Thyroid gland (tissue), 4 donors: ENCODE measurements around the gene FAM120A. TPM values are rescaled to one million over a fixed set of nuclear protein-coding genes. Genes with fewer than 3 reads are reported as not detected.

Experiments
- DNase-seq, 2 donors: peaks; one replicate each; pipeline ENCODE4 v3.0.0-alpha.2; 2019
- H3K27ac ChIP-seq, 3 donors: fragments of 200-600 bp; sonication (generic); 1 replicate in 2 of 3; 2 replicates in 1 of 3; pipeline ENCODE4 v1.5.1; 2016 to 2019; ENCODE audit warnings: mild to moderate bottlenecking in 1 of 3, moderate library complexity in 1 of 3
- H3K27me3 ChIP-seq: fragments of 200-600 bp; sonication (generic); one replicate; pipeline ENCODE4 v1.5.1; 2019
- H3K36me3 ChIP-seq, 2 donors: fragments of 200-600 bp; sonication (generic); one replicate each; pipeline ENCODE4 v1.5.1; 2016 to 2019
- H3K4me1 ChIP-seq, 2 donors: fragments of 200-600 bp; sonication (generic); one replicate each; pipeline ENCODE4 v1.5.1; 2017 to 2019
- H3K4me3 ChIP-seq, 3 donors: fragments of 200-600 bp; sonication (generic); replicated peaks in 1 of 3; 1 replicate in 2 of 3; 2 replicates in 1 of 3; pipeline ENCODE4 v1.5.1; 2016; ENCODE audit warnings: mild to moderate bottlenecking in 1 of 3
- H3K9me3 ChIP-seq: fragments of 200-600 bp; sonication (generic); one replicate; pipeline ENCODE4 v1.5.1; 2017
- POLR2A ChIP-seq, 2 donors: fragments of 450-650 bp; IDR thresholded peaks; one replicate each; pipeline ENCODE4 v1.6.1; 2017; ENCODE audit warnings: antibody characterized with exemption in 2 of 2, mild to moderate bottlenecking in 2 of 2, moderate library complexity in 1 of 2
- WGBS, 2 donors: methylation state at CpG; one replicate each; pipeline ENCODE4 v1.1.5; 2017; 5-methylcytosine and 5-hydroxymethylcytosine counted together
- intact Hi-C: fragments of 100-400 bp; cut with DNase I; formaldehyde crosslinking; loops from one replicate; pipeline ENCODE4 v1.15.1; 2023
- total RNA-seq, 4 donors: library from RNA; depleted of rRNA; stranded (reverse); fragments of >200 nt; gene quantifications; one replicate each; pipeline ENCODE4 v1.2.3, GENCODE V29; 2016
- TF ChIP-seq, protein P1 (sequence below), 6 experiments: fragments of 200-600 bp in 3 of 6; fragments of 450-650 bp in 3 of 6; sonication (generic) in 3 of 6; IDR thresholded peaks; one replicate each; pipeline ENCODE4 v1.5.1; 2016 to 2019; ENCODE audit warnings: antibody characterized with exemption in 6 of 6, mild to moderate bottlenecking in 2 of 6, inconsistent platforms in 1 of 6, moderate library complexity in 1 of 6

Gene FAM120A
- total RNA-seq, 4 donors from 2014 or later = 78.1 to 118 (median 111) TPM

DNA sequence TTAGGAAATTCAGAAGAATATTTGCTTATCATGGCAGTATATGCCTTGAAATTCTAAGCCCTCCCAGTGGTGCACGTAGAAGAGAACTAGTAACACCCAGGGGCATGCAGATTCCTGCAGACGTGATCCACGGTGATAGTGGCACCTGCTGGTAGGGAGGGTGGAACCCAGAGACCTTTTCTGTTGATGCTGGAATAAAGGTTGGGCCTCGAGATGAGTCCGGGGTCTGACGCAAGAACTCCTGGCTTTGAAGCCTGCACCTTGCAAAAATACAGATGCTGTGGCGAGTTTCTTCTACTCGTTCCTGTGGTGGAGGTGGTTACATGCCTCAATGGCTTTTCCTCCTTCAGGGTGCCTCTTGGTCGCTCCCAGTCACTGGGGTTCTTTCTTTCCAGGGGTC, 85.4 kb downstream of the FAM120A start:
- intact Hi-C loops = no loop called here
- H3K9me3 ChIP-seq = no peaks in the 10 kb centered on the region
- 79 to 84% methylated on average over 9 of the region's 9 CpGs for WGBS, 2 donors
- DNase-seq = no peak
- no peaks in the 10 kb centered on the region for H3K27me3 ChIP-seq
- TF ChIP-seq POLR2A (IDR thresholded peaks at IDR 0.05) = no peak
- TF ChIP-seq, protein P1, sequence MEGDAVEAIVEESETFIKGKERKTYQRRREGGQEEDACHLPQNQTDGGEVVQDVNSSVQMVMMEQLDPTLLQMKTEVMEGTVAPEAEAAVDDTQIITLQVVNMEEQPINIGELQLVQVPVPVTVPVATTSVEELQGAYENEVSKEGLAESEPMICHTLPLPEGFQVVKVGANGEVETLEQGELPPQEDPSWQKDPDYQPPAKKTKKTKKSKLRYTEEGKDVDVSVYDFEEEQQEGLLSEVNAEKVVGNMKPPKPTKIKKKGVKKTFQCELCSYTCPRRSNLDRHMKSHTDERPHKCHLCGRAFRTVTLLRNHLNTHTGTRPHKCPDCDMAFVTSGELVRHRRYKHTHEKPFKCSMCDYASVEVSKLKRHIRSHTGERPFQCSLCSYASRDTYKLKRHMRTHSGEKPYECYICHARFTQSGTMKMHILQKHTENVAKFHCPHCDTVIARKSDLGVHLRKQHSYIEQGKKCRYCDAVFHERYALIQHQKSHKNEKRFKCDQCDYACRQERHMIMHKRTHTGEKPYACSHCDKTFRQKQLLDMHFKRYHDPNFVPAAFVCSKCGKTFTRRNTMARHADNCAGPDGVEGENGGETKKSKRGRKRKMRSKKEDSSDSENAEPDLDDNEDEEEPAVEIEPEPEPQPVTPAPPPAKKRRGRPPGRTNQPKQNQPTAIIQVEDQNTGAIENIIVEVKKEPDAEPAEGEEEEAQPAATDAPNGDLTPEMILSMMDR (IDR thresholded peaks at IDR 0.05) = no peak
- no peak overlapping the region for H3K4me3 ChIP-seq
- peaks cover 10 to 18% of the 10 kb centered on the region in 2 donors for H3K36me3 ChIP-seq
- no peak overlapping the region for H3K27ac ChIP-seq
- peaks cover 0 to 6% of the 10 kb centered on the region in 2 donors for H3K4me1 ChIP-seq

DNA sequence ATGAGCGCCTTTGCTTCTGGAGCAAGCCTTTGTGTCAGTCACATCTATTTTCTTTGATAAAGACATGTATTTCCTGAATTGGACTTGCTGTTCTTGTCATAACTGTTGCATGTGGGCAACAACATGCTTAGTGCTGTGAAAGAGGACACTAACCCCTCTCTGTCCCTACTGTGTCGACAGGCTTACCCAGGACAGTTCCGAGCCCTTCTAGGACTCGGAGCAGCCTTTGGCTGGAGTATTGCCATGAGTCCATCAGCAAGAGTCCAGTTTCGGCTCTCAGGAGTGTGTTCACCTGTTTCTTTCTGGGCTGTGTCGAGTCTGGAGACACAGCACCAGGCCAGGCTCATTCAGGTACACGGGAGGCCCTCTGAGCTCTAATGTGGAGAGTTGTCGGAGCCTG, 88.8 kb downstream of the FAM120A start:
- Histone ChIP-seq H3K9me3 (no peaks in the 10 kb centered on the region), H3K4me1 (peaks cover 8 to 14% of the 10 kb centered on the region in 2 donors), H3K4me3 (no peak overlapping the region), H3K27ac (no peak overlapping the region), H3K36me3 (peaks cover 4 to 10% of the 10 kb centered on the region in 2 donors), H3K27me3 (no peaks in the 10 kb centered on the region)
- no peak for TF ChIP-seq POLR2A (IDR thresholded peaks at IDR 0.05)
- TF ChIP-seq, protein P1 (IDR thresholded peaks at IDR 0.05) = no peak
- intact Hi-C loops = no loop called here
- no peak for DNase-seq
- WGBS, 2 donors = 90 to 93% methylated on average over 8 of the region's 8 CpGs

DNA sequence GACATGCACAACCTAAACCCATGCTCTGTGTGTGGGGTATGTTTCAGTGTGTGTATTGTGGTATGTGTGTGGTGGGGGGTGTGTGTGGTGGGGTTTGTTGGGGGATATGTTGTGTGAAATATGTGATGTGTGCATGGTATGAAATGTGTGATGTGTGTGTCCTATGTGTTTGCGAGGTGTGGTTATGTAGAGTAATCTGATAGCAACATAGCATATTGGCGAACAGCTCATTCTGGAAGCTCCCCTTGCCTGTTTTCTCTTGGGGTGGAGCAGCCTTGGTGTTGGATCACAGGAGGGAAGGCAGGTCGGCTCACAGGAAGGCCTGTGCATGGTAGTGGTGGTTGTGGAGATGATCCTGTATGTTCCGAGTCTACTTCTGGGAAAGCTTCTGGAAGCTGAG, 89.5 kb downstream of the FAM120A start:
- Histone ChIP-seq H3K36me3 (peaks cover 4 to 10% of the 10 kb centered on the region in 2 donors), H3K27ac (no peak overlapping the region), H3K4me1 (peaks cover 8 to 15% of the 10 kb centered on the region in 2 donors)

DNA sequence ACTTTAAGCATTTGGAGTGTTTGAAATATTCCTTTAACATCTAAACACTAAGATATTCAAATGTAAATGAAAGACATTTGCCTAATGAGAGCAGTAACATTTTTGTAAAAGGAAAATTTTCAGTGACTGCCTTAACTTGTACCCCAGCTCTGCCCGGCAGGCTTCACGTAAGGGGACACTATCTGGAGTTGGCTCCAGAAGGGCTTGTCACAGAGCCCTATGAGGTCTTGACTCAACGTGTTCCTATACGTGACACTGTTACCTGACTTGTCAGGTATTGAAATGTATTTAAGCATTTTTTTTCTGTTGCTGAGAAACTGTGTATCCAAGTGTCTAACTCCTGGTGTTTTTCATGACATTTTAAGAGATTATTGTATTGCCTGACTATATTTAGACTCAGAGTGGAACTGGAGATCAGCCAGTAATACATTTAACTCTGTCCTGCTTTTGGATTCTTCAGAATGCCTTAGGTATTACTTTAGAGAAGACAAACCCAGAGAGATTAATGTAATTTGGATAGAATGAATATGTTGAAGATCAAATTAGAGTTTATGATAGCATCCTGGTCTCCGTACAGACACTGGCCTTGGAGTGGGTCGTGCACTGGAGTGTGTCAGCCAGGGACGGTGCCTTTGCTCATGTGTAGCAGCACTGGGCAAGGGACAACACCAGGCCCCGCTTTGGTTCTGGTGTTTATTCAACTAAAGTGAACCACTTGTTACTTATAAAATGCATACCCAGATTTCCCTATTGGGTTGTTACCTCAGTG, 90.3 kb downstream of the FAM120A start:
- peaks cover 13 to 22% of the 10 kb centered on the region in 2 donors for H3K4me1 ChIP-seq
- DNase-seq = peak; percentile 64 to 72
- TF ChIP-seq POLR2A (IDR thresholded peaks at IDR 0.05) = no peak
- TF ChIP-seq, protein P1 (IDR thresholded peaks at IDR 0.05) = no peak
- no peak overlapping the region for H3K4me3 ChIP-seq
- peaks cover 4 to 9% of the 10 kb centered on the region in 2 donors for H3K36me3 ChIP-seq
- H3K27ac ChIP-seq = peak overlapping the region; percentile 13 to 59 (median 27)
- WGBS, 2 donors = 48 to 53% methylated on average over 8 of the region's 8 CpGs
- intact Hi-C loops = no loop called here
- H3K9me3 ChIP-seq = no peaks in the 10 kb centered on the region
- no peaks in the 10 kb centered on the region for H3K27me3 ChIP-seq

More for the DNA sequence above, 89.5 kb downstream of the FAM120A start:
- TF ChIP-seq, protein P1 (IDR thresholded peaks at IDR 0.05) = no peak
- no peak for TF ChIP-seq POLR2A (IDR thresholded peaks at IDR 0.05)
- WGBS, 2 donors = 86 to 93% methylated on average over 4 of the region's 4 CpGs
- H3K27me3 ChIP-seq = no peaks in the 10 kb centered on the region
- intact Hi-C loops = no loop called here
- DNase-seq = no peak
- no peak overlapping the region for H3K4me3 ChIP-seq
- H3K9me3 ChIP-seq = no peaks in the 10 kb centered on the region

DNA sequence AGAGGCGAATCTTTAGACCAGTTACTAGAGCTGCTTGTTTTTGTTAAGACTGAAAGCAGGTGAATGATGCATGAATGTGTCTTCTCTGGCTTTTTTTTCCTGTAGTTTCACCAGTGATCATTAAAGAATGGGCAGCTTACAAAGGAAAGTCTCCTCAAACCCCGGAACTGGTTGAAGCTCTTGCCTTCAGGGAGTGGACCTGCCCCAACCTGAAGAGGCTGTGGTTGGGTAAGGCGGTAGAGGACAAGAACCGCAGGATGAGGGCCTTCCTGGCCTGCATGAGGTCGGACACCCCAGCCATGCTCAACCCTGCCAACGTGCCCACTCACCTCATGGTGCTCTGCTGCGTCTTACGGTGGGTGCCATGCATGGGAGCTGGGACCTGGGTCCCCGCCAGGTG, 91.6 kb downstream of the FAM120A start:
- H3K27ac ChIP-seq = peak overlapping the region in 1 of 3 donors; percentile 13
- 91 to 92% methylated on average over 9 of the region's 9 CpGs for WGBS, 2 donors
- TF ChIP-seq POLR2A (IDR thresholded peaks at IDR 0.05) = no peak
- TF ChIP-seq, protein P1 (IDR thresholded peaks at IDR 0.05) = no peak
- no peak for DNase-seq
- no peaks in the 10 kb centered on the region for H3K27me3 ChIP-seq
- no peak overlapping the region for H3K4me3 ChIP-seq
- intact Hi-C loops = no loop called here
- peaks cover 13 to 26% of the 10 kb centered on the region in 2 donors for H3K4me1 ChIP-seq
- H3K9me3 ChIP-seq = no peaks in the 10 kb centered on the region
- H3K36me3 ChIP-seq = peaks cover 0 to 4% of the 10 kb centered on the region in 2 donors
